KOPT-K1 (cell line): ENCODE results near the gene GPR32.
"Not testable (repeated sequence)": the region's sequence is repeated elsewhere in the genome, so short reads cannot be mapped to it uniquely, and the experiment has no call there.

Experiments used
- H3K27ac ChIP-seq: fragments of 200-600 bp; sonication (generic); 2 replicates; pipeline ENCODE4 v1.5.1; 2016; ENCODE audit warnings: antibody characterized with exemption, mild to moderate bottlenecking, low read depth, low read length; ENCODE audit not compliant: poor library complexity, severe bottlenecking
- H3K36me3 ChIP-seq: fragments of 200-600 bp; sonication (generic); 2 replicates; pipeline ENCODE4 v1.5.1; 2017; ENCODE audit warnings: antibody characterized with exemption, mild to moderate bottlenecking, low read length, moderate library complexity; ENCODE audit not compliant: insufficient read depth
- H3K9me3 ChIP-seq: fragments of 200-600 bp; sonication (generic); 2 replicates; pipeline ENCODE4 v1.5.1; 2017; ENCODE audit warnings: antibody characterized with exemption, low read length, mild to moderate bottlenecking; ENCODE audit not compliant: insufficient read depth, poor library complexity, severe bottlenecking

GPR32 gene

DNA sequence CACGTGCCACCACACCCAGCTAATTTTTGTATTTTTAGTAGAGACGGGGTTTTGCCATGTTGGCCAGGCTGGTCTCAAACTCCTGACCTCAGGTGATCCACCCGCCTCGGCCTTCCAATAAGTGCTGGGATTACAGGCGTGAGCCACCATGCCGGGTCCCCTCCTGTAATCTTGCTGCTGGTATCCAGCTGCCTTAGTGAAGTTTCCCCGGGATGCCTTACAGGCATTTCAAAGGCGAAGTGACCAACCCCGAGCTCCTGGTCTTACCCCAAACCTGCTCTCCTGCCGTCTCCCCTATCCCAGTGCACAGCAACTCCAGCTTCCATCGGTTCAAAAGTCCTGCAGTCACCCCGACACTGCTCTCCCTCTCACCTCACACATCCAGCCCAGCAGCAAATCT is 3.5 kb upstream of the GPR32 start:
- not testable (repeated sequence) for H3K9me3 ChIP-seq, H3K36me3 ChIP-seq, H3K27ac ChIP-seq

- not testable (repeated sequence) for H3K36me3 ChIP-seq, H3K27ac ChIP-seq, H3K9me3 ChIP-seq
Measured at GRCh38 chr19:50767263-50767662, 3.0 kb upstream of the GPR32 start.

GRCh38 chr19:50768277-50768676 is 2.0 kb upstream of the GPR32 start:
- Histone ChIP-seq H3K27ac (no peak overlapping the region), H3K9me3 (no peaks in the 10 kb centered on the region), H3K36me3 (no peaks in the 10 kb centered on the region)

GRCh38 chr19:50770888-50771287 is 624 bp downstream of the GPR32 start:
- Histone ChIP-seq H3K27ac (no peak overlapping the region), H3K36me3 (no peaks in the 10 kb centered on the region), H3K9me3 (no peaks in the 10 kb centered on the region)

GRCh38 chr19:50772476-50772875 is 2.2 kb downstream of the GPR32 start:
- Histone ChIP-seq H3K36me3 (no peaks in the 10 kb centered on the region), H3K9me3 (no peaks in the 10 kb centered on the region), H3K27ac (no peak overlapping the region)

GRCh38 chr19:50772912-50773311 is 2.6 kb downstream of the GPR32 start:
- not testable (repeated sequence) for H3K9me3 ChIP-seq, H3K36me3 ChIP-seq, H3K27ac ChIP-seq

DNA sequence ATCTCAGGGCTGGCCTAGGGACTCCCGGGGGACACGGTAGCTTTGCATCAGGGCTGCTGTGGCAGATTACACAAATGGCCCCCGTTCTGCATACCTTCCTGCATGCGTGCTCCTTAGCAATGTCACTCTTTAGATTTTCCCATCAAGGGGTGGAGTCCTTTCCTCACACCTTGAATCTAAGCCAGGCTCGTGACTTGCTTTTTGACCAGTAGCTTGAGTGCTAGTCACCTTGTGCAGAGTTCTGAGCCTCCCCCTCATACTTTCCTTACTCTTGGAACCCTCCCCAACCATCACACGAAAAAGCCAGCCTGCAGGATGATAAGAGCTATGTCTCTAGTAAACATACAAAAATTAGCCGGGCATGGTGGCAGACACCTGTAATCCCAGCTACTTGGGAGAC is 3.2 kb downstream of the GPR32 start:
- not testable (repeated sequence) for H3K36me3 ChIP-seq, H3K27ac ChIP-seq, H3K9me3 ChIP-seq

- no peaks in the 10 kb centered on the region for H3K36me3 ChIP-seq
- no peaks in the 10 kb centered on the region for H3K9me3 ChIP-seq
- H3K27ac ChIP-seq, result no peak overlapping the region
Measured at GRCh38 chr19:50776131-50776530, 5.9 kb downstream of the GPR32 start.

GRCh38 chr19:50777261-50777660 is 7.0 kb downstream of the GPR32 start:
- Histone ChIP-seq H3K9me3 (no peaks in the 10 kb centered on the region), H3K27ac (no peak overlapping the region), H3K36me3 (no peaks in the 10 kb centered on the region)

DNA sequence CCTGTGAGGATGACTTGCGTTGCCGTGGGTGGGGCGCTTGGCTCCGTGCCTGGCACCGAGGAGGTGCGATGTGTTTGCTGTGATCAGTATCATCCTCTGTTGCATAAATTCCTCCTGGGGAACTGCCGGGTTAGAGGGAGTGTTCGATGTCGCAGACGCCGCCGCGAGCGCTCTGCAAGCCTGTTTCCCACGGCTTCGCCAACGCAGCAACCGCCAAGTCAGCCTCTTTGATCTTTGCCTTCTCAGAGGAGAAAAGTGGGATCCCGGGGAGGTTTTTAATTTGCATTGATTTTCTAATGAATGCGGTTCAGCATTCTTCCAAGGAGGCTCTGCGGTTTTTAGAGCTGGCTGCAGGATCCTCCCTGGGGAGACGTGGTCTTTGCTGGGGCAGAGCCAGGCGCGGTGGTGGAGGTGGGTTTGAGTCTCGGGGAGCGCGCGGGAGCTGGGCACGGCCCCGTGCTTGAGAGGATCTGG is 7.6 kb downstream of the GPR32 start:
- no peaks in the 10 kb centered on the region for H3K36me3 ChIP-seq
- no peak overlapping the region for H3K27ac ChIP-seq
- H3K9me3 ChIP-seq, result no peaks in the 10 kb centered on the region

DNA sequence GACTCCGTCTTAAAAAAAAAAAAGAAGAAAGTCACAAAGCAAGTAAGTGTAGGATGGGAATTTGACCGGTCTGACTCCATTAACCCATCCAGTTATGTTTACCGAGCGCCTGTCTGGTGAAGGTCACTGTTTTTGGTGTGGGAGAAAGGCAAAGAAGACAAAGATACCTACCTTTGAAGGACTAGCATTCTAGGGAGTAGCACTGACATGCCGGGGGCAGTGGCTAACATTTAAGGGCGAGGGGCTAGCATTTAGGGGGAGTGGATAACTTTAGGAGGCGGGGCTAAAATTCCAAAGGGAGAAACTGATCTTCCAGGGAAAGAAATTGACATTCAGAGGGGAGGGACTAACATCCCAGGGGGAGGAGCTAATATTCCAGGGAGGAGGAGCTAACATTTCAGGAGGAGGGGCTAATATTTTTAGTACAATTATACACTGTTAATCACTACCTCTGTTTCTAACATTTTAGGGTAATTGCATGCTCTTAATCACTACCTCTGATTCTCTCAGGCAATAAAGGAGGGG is 8.7 kb downstream of the GPR32 start:
- no peaks in the 10 kb centered on the region for H3K9me3 ChIP-seq
- no peaks in the 10 kb centered on the region for H3K36me3 ChIP-seq
- H3K27ac ChIP-seq, result no peak overlapping the region

DNA sequence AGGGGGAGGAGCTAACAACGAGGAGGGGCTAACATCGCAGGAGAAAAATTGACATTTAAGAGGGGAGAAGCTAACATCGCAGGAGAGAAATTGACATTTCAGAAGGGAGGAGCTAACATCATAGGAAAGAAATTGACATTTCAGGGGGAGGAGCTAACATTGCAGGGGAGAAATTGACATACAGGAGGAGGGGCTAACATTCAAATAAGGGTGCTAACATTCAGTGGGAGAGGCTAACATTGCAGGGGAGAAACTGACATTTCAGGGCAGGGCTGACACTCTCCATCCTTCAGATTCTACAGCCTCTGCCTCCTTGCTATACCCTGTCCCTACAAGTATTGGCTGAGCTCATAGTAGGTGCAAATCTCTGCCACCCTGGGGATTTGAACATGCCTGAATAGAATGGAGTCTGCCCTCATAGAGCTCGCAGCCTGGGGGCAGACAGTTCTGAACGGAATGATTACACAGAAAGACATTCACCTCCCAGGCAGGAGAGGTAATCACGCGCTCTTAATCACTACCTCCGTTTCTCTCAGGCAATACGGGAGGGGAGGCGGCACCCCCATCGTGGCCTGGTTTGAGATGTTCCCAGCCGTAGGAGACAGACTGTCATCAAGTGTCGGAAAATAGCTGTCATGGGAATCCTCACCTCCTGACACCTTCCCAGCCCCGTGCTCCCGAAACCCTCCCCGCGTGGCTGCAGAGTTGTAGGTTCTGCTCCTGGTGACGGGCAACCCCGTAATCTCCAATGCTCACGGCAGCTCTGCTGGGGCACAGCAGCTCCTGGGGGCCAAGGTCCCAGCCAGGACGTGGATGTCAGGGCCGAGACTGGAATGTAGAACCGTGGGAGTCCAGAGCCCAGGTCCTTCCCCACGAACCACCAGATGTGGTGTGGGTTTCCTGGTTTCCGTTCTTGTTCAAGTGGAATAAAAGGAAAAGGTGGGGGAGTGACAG is 9.5 kb downstream of the GPR32 start:
- Histone ChIP-seq H3K9me3 (no peaks in the 10 kb centered on the region), H3K36me3 (no peaks in the 10 kb centered on the region), H3K27ac (no peak overlapping the region)

DNA sequence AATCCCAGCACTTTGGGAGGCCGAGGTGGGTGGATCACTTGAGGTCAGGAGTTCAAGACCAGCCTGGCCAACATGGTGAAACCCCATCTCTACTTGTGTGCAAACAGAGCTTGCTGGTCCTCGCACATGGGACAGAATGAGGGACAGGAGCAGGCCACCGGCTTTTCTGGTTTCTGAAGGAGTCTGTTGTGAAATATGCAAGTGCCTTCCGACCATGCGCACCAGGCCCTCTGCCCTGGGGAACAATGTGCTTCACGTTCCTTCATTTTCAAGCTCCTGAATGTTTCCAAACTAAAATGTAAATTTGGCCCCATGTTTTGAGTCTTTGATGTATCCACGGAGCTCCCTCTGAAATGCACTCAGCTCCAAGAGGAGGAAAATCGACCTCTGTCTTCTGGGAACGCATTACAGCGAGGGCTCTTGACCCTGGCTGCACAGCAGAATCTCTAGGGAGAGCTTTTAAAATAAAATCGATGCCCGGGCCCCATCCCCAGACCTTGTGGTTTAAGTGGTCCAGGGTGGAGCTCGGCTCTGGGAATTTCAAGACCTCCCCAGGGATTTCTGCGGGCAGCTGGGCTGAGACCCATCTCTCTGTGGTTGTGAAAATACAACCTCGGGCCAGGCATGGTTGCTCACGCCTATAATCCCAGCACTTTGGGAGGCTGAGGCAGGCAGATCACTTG is 10.6 kb downstream of the GPR32 start:
- Histone ChIP-seq H3K36me3 (no peaks in the 10 kb centered on the region), H3K9me3 (no peaks in the 10 kb centered on the region), H3K27ac (no peak overlapping the region)

- H3K9me3 ChIP-seq, H3K27ac ChIP-seq, H3K36me3 ChIP-seq: not testable (repeated sequence)
Measured at GRCh38 chr19:50783848-50784152, 13.5 kb downstream of the GPR32 start.

- H3K9me3 ChIP-seq, result no peaks in the 10 kb centered on the region
- no peak overlapping the region for H3K27ac ChIP-seq
- no peaks in the 10 kb centered on the region for H3K36me3 ChIP-seq
Measured at GRCh38 chr19:50784710-50785109, 14.4 kb downstream of the GPR32 start.
